WERI-Rb-1 (cell line): ENCODE measurements around the gene CLMP.
"Not testable (repeated sequence)": the region's sequence is repeated elsewhere in the genome, so short reads cannot be mapped to it uniquely, and the experiment has no call there.

Source experiments
- DNase-seq: peaks from one replicate; pipeline ENCODE4 v3.0.0-alpha.2; 2020
- H3K27ac ChIP-seq: fragments of 250-450 bp; sonication (Bioruptor Pico); 2 replicates; pipeline ENCODE4 v1.5.1; 2020; ENCODE audit warnings: mild to moderate bottlenecking, moderate library complexity
- H3K27me3 ChIP-seq: fragments of 250-450 bp; sonication (Bioruptor Pico); 2 replicates; pipeline ENCODE4 v1.5.1; 2021; ENCODE audit warnings: mild to moderate bottlenecking, low read depth, moderate library complexity; ENCODE audit not compliant: insufficient read depth, severe bottlenecking
- H3K36me3 ChIP-seq: fragments of 250-450 bp; sonication (Bioruptor Pico); 2 replicates; pipeline ENCODE4 v1.5.1; 2020; ENCODE audit warnings: mild to moderate bottlenecking, moderate library complexity
- H3K4me3 ChIP-seq: 2 replicates; pipeline ENCODE4 v1.5.1; 2011; ENCODE audit warnings: low read depth, mild to moderate bottlenecking, control low read depth, low read length
- H3K9me3 ChIP-seq: fragments of 250-450 bp; sonication (Bioruptor Pico); 2 replicates; pipeline ENCODE4 v1.5.1; 2021; ENCODE audit warnings: mild to moderate bottlenecking, moderate library complexity; ENCODE audit not compliant: severe bottlenecking
- TF ChIP-seq, protein P1 (sequence below): IDR thresholded peaks from 2 replicates; pipeline ENCODE4 v1.5.1; 2011; ENCODE audit warnings: low read depth, mild to moderate bottlenecking, control low read depth, inconsistent platforms, low read length

Gene CLMP

DNA sequence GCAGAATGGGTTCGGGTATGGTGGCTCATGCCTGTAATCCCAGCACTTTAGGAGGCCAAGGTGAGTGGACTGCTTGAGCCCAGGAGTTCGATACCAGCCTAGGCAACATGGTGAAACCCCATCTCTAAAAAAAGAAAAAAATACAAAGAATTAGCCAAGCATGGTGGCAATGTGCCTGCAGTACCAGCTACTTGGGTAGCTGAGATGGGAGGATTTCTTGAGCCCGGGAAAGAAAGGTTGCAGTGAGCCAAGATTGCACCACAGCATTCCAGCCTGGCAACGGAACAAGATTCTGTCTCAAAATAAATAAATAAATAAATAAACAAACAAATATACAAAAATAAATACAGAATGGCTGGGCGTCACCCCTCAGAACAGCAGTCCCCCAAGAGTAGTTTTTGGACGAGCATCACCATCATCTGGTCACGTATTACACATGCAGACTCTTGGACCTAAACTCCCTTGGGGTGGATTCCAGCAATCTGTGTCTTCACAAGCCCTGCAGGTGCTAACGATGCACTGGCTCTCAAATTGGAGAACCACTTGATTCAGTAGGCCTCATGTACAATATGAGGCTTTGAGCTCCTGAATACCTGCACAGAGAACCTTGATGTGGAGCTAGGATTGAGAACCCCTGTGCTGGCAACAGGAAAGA, 33.5 kb downstream of the CLMP start:
- TF ChIP-seq, protein P1, sequence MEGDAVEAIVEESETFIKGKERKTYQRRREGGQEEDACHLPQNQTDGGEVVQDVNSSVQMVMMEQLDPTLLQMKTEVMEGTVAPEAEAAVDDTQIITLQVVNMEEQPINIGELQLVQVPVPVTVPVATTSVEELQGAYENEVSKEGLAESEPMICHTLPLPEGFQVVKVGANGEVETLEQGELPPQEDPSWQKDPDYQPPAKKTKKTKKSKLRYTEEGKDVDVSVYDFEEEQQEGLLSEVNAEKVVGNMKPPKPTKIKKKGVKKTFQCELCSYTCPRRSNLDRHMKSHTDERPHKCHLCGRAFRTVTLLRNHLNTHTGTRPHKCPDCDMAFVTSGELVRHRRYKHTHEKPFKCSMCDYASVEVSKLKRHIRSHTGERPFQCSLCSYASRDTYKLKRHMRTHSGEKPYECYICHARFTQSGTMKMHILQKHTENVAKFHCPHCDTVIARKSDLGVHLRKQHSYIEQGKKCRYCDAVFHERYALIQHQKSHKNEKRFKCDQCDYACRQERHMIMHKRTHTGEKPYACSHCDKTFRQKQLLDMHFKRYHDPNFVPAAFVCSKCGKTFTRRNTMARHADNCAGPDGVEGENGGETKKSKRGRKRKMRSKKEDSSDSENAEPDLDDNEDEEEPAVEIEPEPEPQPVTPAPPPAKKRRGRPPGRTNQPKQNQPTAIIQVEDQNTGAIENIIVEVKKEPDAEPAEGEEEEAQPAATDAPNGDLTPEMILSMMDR, result no peak
- H3K27ac ChIP-seq, result no peak overlapping the region
- H3K36me3 ChIP-seq, result no peaks in the 10 kb centered on the region
- H3K9me3 ChIP-seq, result no peaks in the 10 kb centered on the region
- no peak for DNase-seq
- no peaks in the 10 kb centered on the region for H3K27me3 ChIP-seq
- no peak overlapping the region for H3K4me3 ChIP-seq

DNA sequence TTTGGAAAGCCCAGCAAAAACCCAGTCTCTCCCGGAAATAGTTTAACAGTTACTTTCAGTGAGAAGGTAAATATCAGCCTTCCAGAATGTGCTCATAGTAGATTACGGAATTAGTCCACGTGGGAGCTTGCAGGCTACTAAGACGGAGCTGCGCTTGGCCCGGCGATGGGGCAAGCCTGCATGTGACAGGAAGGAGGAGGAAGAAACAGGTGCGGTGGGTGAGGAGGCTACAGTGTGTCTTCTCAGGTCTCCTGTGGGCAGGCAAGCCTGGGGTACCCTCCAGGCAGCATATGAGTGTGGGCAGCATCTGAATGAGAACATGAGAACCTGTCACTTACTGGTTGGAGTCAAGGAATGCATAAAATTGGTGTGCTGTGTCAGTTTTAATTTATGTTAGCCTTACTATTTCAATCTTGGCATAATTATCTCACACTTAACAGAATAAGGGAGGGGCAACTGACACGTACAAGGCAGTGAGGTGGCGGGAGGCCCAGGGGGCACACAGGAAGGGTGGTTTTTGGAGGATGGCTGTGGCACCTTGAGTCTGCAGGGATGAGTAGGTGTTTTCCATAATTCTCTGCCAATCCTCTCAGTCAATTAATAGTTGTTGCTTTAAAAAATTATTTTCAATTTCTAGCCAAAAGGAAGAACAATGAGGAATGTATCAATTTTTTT, 35.7 kb downstream of the CLMP start:
- Histone ChIP-seq H3K4me3 (no peak overlapping the region), H3K36me3 (no peaks in the 10 kb centered on the region), H3K27ac (no peak overlapping the region), H3K9me3 (no peaks in the 10 kb centered on the region), H3K27me3 (no peaks in the 10 kb centered on the region)
- DNase-seq, result no peak
- TF ChIP-seq, protein P1, result no peak

DNA sequence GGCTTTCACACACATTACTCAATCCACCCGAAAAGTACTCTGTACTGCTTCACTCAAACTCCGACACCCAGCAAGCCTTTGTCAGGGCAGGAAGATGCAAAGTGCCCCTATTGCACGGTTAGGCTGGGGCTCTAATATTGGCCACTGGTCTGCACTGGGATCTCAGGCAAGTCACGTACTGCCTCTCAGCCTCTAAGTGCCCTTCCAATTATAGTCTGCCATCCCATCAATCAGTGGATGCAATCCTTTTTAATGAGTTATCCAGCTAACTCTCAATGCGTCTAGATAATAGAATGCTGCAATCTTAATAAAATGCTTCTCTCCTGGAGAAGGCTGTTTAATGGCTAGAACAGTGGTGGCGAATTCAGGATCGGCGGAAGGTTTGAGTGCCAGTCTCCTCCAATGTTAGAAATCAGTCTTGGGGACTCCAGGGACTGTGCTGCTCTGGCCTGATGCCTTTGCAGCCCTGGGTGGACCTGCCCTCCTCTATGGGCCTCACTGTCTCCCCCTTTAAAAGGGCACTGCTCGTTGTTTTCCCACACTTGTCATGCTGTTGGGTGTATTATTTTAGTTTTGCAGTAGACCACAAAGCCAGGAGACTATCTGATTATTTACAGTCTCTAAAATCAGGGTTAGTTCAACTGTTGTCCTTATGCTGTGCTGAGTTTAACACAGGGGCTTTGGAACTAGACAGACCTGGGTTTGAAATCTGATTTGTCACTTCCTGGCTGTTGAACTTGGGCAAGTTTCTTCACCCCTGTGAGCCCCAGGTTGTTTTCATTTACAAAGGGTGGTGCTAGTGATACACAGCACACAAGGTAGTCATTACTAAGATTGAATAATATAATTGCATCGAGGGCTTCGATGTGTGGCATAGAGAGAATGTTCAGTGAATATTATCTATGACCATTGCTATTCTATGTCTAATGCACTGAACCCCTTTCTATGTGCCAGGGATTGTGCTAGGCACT, 36.7 kb downstream of the CLMP start:
- Histone ChIP-seq H3K27me3 (no peaks in the 10 kb centered on the region), H3K36me3 (no peaks in the 10 kb centered on the region), H3K27ac (no peak overlapping the region), H3K4me3 (no peak overlapping the region), H3K9me3 (no peaks in the 10 kb centered on the region)
- DNase-seq, result no peak
- TF ChIP-seq, protein P1, result no peak

DNA sequence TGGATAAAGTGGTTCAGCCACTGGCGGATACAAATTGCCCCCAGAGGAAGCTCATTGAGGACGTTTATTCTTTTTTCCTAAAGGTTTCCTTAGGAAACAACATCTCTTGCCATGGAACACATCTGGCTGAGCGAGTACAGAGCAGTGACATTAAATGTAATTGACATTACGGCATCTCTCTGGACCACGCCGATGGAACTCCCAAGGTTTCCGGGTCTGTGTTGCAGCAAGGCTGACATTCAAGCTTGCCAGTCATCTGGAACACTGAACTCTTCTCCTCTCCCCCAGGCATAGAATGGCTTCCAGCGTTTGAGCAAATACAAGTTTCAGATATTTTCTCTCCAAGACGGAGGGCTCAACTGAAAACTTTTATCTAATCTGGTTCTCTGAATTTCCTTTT, 42.1 kb downstream of the CLMP start:
- Histone ChIP-seq H3K36me3 (no peaks in the 10 kb centered on the region), H3K27me3 (no peaks in the 10 kb centered on the region), H3K9me3 (no peaks in the 10 kb centered on the region), H3K27ac (no peak overlapping the region), H3K4me3 (no peak overlapping the region)
- no peak for DNase-seq
- TF ChIP-seq, protein P1, result no peak

DNA sequence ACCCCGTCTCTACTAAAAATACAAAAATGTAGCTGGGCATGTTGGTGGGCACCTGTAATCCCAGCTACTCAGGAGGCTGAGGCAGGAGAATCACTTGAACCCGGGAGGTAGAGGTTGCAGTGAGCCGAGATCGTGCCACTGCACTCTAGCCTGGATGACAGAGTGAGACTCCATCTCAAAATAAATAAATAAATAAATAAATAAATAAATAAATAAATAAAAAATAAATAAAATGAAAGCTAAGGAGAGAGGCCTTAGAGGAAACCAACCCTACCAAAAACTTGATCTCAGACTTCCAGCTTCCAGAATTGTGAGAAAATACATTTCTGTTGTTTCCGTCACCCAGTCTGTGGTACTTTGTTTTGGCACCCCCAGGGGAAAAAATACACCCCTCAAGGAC, 42.7 kb downstream of the CLMP start:
- H3K9me3 ChIP-seq, H3K4me3 ChIP-seq, H3K36me3 ChIP-seq, DNase-seq, H3K27ac ChIP-seq, H3K27me3 ChIP-seq: not testable (repeated sequence)

DNA sequence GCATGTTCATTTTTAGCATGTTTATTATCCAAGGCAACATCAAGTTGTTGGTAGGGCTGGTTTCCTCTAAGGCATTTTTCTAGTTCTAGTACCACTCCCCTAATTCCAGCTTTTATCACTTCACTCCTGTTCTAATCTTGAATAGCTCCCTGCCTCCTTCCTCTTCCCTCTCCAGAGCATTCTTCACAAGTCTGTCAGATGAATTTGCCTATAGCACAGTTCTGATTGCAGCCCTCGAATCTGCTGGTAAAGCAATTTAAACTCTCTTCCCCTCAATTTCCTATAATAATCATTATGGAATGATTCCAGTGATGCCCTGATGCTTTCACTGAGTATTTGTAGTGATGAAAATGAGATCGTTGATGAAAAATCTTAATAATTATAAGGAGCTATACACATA, 43.3 kb downstream of the CLMP start:
- TF ChIP-seq, protein P1, result no peak
- Histone ChIP-seq H3K27me3 (no peaks in the 10 kb centered on the region), H3K4me3 (no peak overlapping the region), H3K27ac (no peak overlapping the region), H3K9me3 (no peaks in the 10 kb centered on the region), H3K36me3 (no peaks in the 10 kb centered on the region)
- DNase-seq, result no peak
